HepG2 (cell line): ENCODE measurements around the gene B3GNT8. TPM values are rescaled to one million over a fixed set of nuclear protein-coding genes. Genes with fewer than 3 reads are reported as not detected.

ENCODE experiments used
- ATAC-seq: fragments of 200-7000 bp; cut with Tn5 transposase; 3 replicates; pipeline ENCODE4 v1.9.1; 2020; ENCODE audit warnings: mild to moderate bottlenecking, moderate library complexity
- BruUV-seq: library from RNA; stranded (reverse); fragments of 400-500 nt; replicated peaks from 2 replicates; lab custom pipeline; 2021; lab: Mats Ljungman, UMichigan
- CTCF ChIA-PET: fragments of 300-600 bp; formaldehyde crosslinking; extraction: SDS; loops from one replicate; lab custom pipeline; 2021; ENCODE audit warnings: low total read pairs, inconsistent platforms, low intra/inter-chr PET ratio; lab: Yijun Ruan, JAX
- POLR2A ChIA-PET: fragments of 350-600 bp; sonication (Branson Sonifier 250); formaldehyde crosslinking; loops from one replicate; lab custom pipeline; 2020; ENCODE audit warnings: antibody characterized with exemption, inconsistent platforms; lab: Yijun Ruan, JAX
- DNase-seq: peaks from one replicate; pipeline ENCODE4 v3.0.0-alpha.2; 2015; ENCODE audit warnings: low spot score
- FAIRE-seq: peaks from 3 replicates; lab custom pipeline; 2011; peaks lifted over from hg19 to GRCh38; lab: Jason Lieb, UNC
- H2AFZ ChIP-seq: one replicate; pipeline ENCODE4 v1.6.1; 2011; ENCODE audit warnings: low read length, inconsistent platforms
- H3K27ac ChIP-seq: fragments of 300-600 bp; 3 replicates; pipeline ENCODE4 v1.8.0; 2011; ENCODE audit warnings: mixed run types, mild to moderate bottlenecking, mixed read lengths, low read length, inconsistent platforms; ENCODE audit not compliant: insufficient read depth; ENCODE audit errors: extremely low read length
- H3K27me3 ChIP-seq, 2 experiments: fragments of 200-600 bp in 1 of 2; 2 replicates in 1 of 2; 3 replicates in 1 of 2; pipeline versions ENCODE4 v1.6.0 to v1.8.0; 2011; ENCODE audit warnings: low read length in 2 of 2, mild to moderate bottlenecking in 2 of 2, moderate library complexity in 2 of 2, inconsistent platforms in 1 of 2; ENCODE audit not compliant: insufficient read depth in 2 of 2, control insufficient read depth in 1 of 2
- H3K36me3 ChIP-seq, 2 experiments: fragments of 200-600 bp in 1 of 2; replicated peaks in 1 of 2; 2 replicates in 1 of 2; 3 replicates in 1 of 2; pipeline versions ENCODE4 v1.5.1 to v1.8.0; 2011; ENCODE audit warnings: low read length in 2 of 2, inconsistent platforms in 1 of 2; ENCODE audit not compliant: insufficient read depth in 2 of 2, control insufficient read depth in 1 of 2
- H3K4me1 ChIP-seq: 2 replicates; pipeline ENCODE4 v1.5.1; 2012; ENCODE audit warnings: low read length, inconsistent platforms; ENCODE audit not compliant: insufficient read depth
- H3K4me2 ChIP-seq: 2 replicates; pipeline ENCODE4 v1.6.0; 2011; ENCODE audit warnings: low read depth, low read length, inconsistent platforms
- H3K4me3 ChIP-seq, 3 experiments: fragments of 200-600 bp in 1 of 3; sonication (generic), shearing (Covaris generic) in 1 of 3; replicated peaks in 1 of 3; 2 replicates each; pipeline ENCODE4 v1.5.1; 2011 to 2016; ENCODE audit warnings: low read length in 3 of 3, inconsistent platforms in 2 of 3, low read depth in 2 of 3, mild to moderate bottlenecking in 2 of 3, control low read depth in 1 of 3, mixed read lengths in 1 of 3; ENCODE audit not compliant: insufficient read depth in 1 of 3
- H3K79me2 ChIP-seq: one replicate; pipeline ENCODE4 v1.6.1; 2011; ENCODE audit warnings: low read length, inconsistent platforms; ENCODE audit not compliant: insufficient read depth
- H3K9ac ChIP-seq: 2 replicates; pipeline ENCODE4 v1.6.0; 2011; ENCODE audit warnings: mild to moderate bottlenecking, low read depth, low read length, inconsistent platforms; ENCODE audit not compliant: insufficient read depth
- H3K9me3 ChIP-seq: 2 replicates; pipeline ENCODE4 v1.5.1; 2012; ENCODE audit warnings: mild to moderate bottlenecking, low read length
- H4K20me1 ChIP-seq: 2 replicates; pipeline ENCODE4 v1.6.0; 2011; ENCODE audit warnings: inconsistent platforms, mild to moderate bottlenecking, low read length, moderate library complexity; ENCODE audit not compliant: insufficient read depth
- BRCA1 ChIP-seq: sonication (generic); formaldehyde crosslinking; IDR thresholded peaks from 2 replicates; pipeline ENCODE4 v1.4.0; 2020; ENCODE audit warnings: missing genetic modification reagents
- BRD4 ChIP-seq: sonication (generic); formaldehyde crosslinking; IDR thresholded peaks from 2 replicates; pipeline ENCODE4 v1.4.0; 2020; ENCODE audit warnings: missing genetic modification reagents
- CBX5 ChIP-seq: sonication (generic); formaldehyde crosslinking; IDR thresholded peaks from 2 replicates; pipeline ENCODE4 v1.4.0; 2020; ENCODE audit warnings: missing genetic modification reagents, borderline replicate concordance
- CEBPG ChIP-seq: IDR thresholded peaks from 2 replicates; pipeline ENCODE4 v1.6.1; 2016
- EEA1 ChIP-seq: sonication (generic); formaldehyde crosslinking; IDR thresholded peaks from 2 replicates; pipeline ENCODE4 v1.5.1; 2020; ENCODE audit warnings: mild to moderate bottlenecking, missing genetic modification reagents, borderline replicate concordance
- FOSL1 ChIP-seq: sonication (generic); formaldehyde crosslinking; IDR thresholded peaks from 2 replicates; pipeline ENCODE4 v1.9.0; 2021; ENCODE audit warnings: missing genetic modification reagents, borderline replicate concordance
- HOXA3 ChIP-seq: sonication (generic); formaldehyde crosslinking; IDR thresholded peaks from 2 replicates; pipeline ENCODE4 v1.5.0; 2020; ENCODE audit warnings: missing genetic modification reagents
- HOXA9 ChIP-seq: sonication (generic); formaldehyde crosslinking; IDR thresholded peaks from 2 replicates; pipeline ENCODE4 v1.8.1; 2022; ENCODE audit warnings: missing genetic modification reagents, mild to moderate bottlenecking, moderate library complexity, borderline replicate concordance
- IRF9 ChIP-seq: sonication (generic); formaldehyde crosslinking; IDR thresholded peaks from 2 replicates; pipeline ENCODE4 v1.8.0; 2022; ENCODE audit warnings: missing genetic modification reagents, mild to moderate bottlenecking, borderline replicate concordance
- MED8 ChIP-seq: sonication (generic); formaldehyde crosslinking; IDR thresholded peaks from 2 replicates; pipeline ENCODE4 v1.8.1; 2023; ENCODE audit warnings: mild to moderate bottlenecking, missing genetic modification reagents; ENCODE audit not compliant: insufficient replicate concordance
- MEIS2 ChIP-seq: sonication (generic); formaldehyde crosslinking; IDR thresholded peaks from 2 replicates; pipeline ENCODE4 v1.9.0; 2021; ENCODE audit warnings: mild to moderate bottlenecking, missing genetic modification reagents
- NFE2L2 ChIP-seq: fragments of 150-350 bp; IDR thresholded peaks from 2 replicates; pipeline ENCODE4 v1.6.1; 2014; ENCODE audit warnings: low read length
- RFX1 ChIP-seq: fragments of 450-650 bp; IDR thresholded peaks from 2 replicates; pipeline ENCODE4 v1.6.1; 2017
- SRSF9 ChIP-seq: fragments of 200-400 bp; formaldehyde crosslinking; IDR thresholded peaks from 2 replicates; pipeline ENCODE4 v1.6.1; 2018; ENCODE audit warnings: borderline replicate concordance, mild to moderate bottlenecking, low read depth, low read length; ENCODE audit not compliant: insufficient read depth, poor library complexity, severe bottlenecking
- ZBTB1 ChIP-seq: sonication (generic); formaldehyde crosslinking; IDR thresholded peaks from 2 replicates; pipeline ENCODE4 v1.4.0; 2020; ENCODE audit warnings: missing genetic modification reagents, borderline replicate concordance
- ZNF230 ChIP-seq: sonication (generic); formaldehyde crosslinking; IDR thresholded peaks from 2 replicates; pipeline ENCODE4 v1.4.0; 2020; ENCODE audit warnings: mild to moderate bottlenecking, missing genetic modification reagents
- ZNF317 ChIP-seq: sonication (generic); formaldehyde crosslinking; IDR thresholded peaks from 2 replicates; pipeline ENCODE4 v1.5.0; 2020; ENCODE audit warnings: mild to moderate bottlenecking, missing genetic modification reagents
- ZNF431 ChIP-seq: sonication (generic); formaldehyde crosslinking; IDR thresholded peaks from 2 replicates; pipeline ENCODE4 v1.9.0; 2022; ENCODE audit warnings: missing genetic modification reagents, low read depth, mild to moderate bottlenecking, borderline replicate concordance
- ZNF576 ChIP-seq: sonication (generic); formaldehyde crosslinking; IDR thresholded peaks from 2 replicates; pipeline ENCODE4 v1.4.0; 2020; ENCODE audit warnings: mild to moderate bottlenecking, missing genetic modification reagents
- WGBS: methylation state at CpG from one replicate; pipeline ENCODE4 v1.1.6; 2017; ENCODE audit warnings: low lambda C conversion rate; 5-methylcytosine and 5-hydroxymethylcytosine counted together
- in situ Hi-C: cut with HindIII; loops from 2 replicates; pipeline ENCODE4 v1.10.0; 2017; ENCODE audit warnings: low pct_unique_long_range_greater_than_20kb; ENCODE audit not compliant: extremely low pct_ligation_motif_present
- intact Hi-C: fragments of 100-400 bp; cut with micrococcal nuclease; formaldehyde crosslinking; loops from one replicate; pipeline ENCODE4 v1.10.0; 2022; ENCODE audit not compliant: unreplicated experiment
- polyA plus RNA-seq, 8 experiments: library from polyadenylated mRNA; depleted of rRNA in 3 of 8; stranded (reverse) in 7 of 8; unstranded in 1 of 8; fragments of >200 nt; fragmentation: Illumina TruSeq in 4 of 8; extraction: Trizol in 4 of 8; gene quantifications; 2 replicates each; pipeline versions ENCODE4 v1.2.1 to v1.2.3, GENCODE V29; 2011 to 2016; ENCODE audit warnings: low read depth in 4 of 8, missing spikeins in 1 of 8, mixed read lengths in 1 of 8; ENCODE audit not compliant: insufficient read depth in 1 of 8
- total RNA-seq, 5 experiments: library from RNA; depleted of rRNA; stranded (reverse); fragments of >200 nt; fragmentation: Illumina TruSeq; extraction: Trizol; gene quantifications; 2 replicates each; pipeline ENCODE4 v1.2.3, GENCODE V29; 2016; ENCODE audit warnings: low read depth in 1 of 5

The B3GNT8 gene
- total and polyA plus RNA-seq, 2 of the 13 experiments (the other 11 are each of a cell fraction or from before 2014, with no cell fraction given), result 0.26 to 1.9 TPM

GRCh38 chr19:41395355-41395754 lies 31.8 kb downstream of the B3GNT8 start:
- H3K79me2 ChIP-seq, result peaks cover 32% of the 10 kb centered on the region
- ChIA-PET POLR2A (interaction anchor here (0.5 kb wide), 1 partner anchor 32 kb away, joined by 3 read pairs; the partner anchor contains the start of gene B3GNT8), CTCF (no interaction called here)
- FAIRE-seq (no peak), DNase-seq (no peak), ATAC-seq (no peak)
- peaks cover 30% of the 10 kb centered on the region for H3K4me1 ChIP-seq
- in situ Hi-C loops (no loop called here), intact Hi-C loops (no loop called here)
- no peak overlapping the region for H3K27ac ChIP-seq
- H3K4me3 ChIP-seq, result no peak overlapping the region
- peaks cover 11 to 18% of the 10 kb centered on the region in 2 experiments; a peak in 4 of 5 replicates for H3K36me3 ChIP-seq
- WGBS, result 77% methylated on average over 6 of the region's 6 CpGs
- no TSS peak for BruUV-seq
- peak overlapping the region; percentile 17; the same call in 1 of the 2 replicates for H3K9ac ChIP-seq
- H3K4me2 ChIP-seq, result peak overlapping the region; percentile 86; the same call in 1 of the 2 replicates
- no peak overlapping the region for H2AFZ ChIP-seq
- no peak for TF ChIP-seq NFE2L2
- no peak for TF ChIP-seq RFX1
- no peak for TF ChIP-seq FOSL1 (CRISPR knock-in tag)
- no peak for TF ChIP-seq ZBTB1 (CRISPR knock-in tag)
- TF ChIP-seq EEA1 (CRISPR knock-in tag), result no peak
- no peak for TF ChIP-seq ZNF576 (CRISPR knock-in tag)
- no peak for TF ChIP-seq HOXA9 (CRISPR knock-in tag)
- no peak for TF ChIP-seq BRD4 (CRISPR knock-in tag)
- no peak for TF ChIP-seq IRF9 (CRISPR knock-in tag)
- no peak for TF ChIP-seq ZNF431 (CRISPR knock-in tag)
- TF ChIP-seq ZNF317, result no peak
- TF ChIP-seq ZNF230, result no peak
- TF ChIP-seq BRCA1 (CRISPR knock-in tag), result no peak
- no peak for TF ChIP-seq MED8 (CRISPR knock-in tag)
- TF ChIP-seq CBX5 (CRISPR knock-in tag), result no peak
- no peak for TF ChIP-seq MEIS2 (CRISPR knock-in tag)
- TF ChIP-seq CEBPG (CRISPR knock-in tag), result no peak
- TF ChIP-seq HOXA3 (CRISPR knock-in tag), result no peak
- TF ChIP-seq SRSF9, result no peak
- no peaks in the 10 kb centered on the region; a peak in 1 of 5 replicates for H3K27me3 ChIP-seq
- no peaks in the 10 kb centered on the region for H3K9me3 ChIP-seq
- H4K20me1 ChIP-seq, result no peaks in the 10 kb centered on the region
